HL-60 (cell line): ENCODE data around the gene MBD4.
"Not testable (repeated sequence)": the region's sequence is repeated elsewhere in the genome, so short reads cannot be mapped to it uniquely, and the experiment has no call there.

Experiments
- DNase-seq, 2 experiments: peaks; one replicate each; pipeline ENCODE4 v3.0.0-alpha.2; 2010 to 2020; ENCODE audit warnings: low read depth in 1 of 2, low spot score in 1 of 2
- H3K27ac ChIP-seq: fragments of 250-450 bp; sonication (Bioruptor Pico); replicated peaks from 2 replicates; pipeline ENCODE4 v1.5.1; 2020; ENCODE audit warnings: mild to moderate bottlenecking, moderate library complexity
- H3K27me3 ChIP-seq: fragments of 250-450 bp; sonication (Bioruptor Pico); 2 replicates; pipeline ENCODE4 v1.5.1; 2021; ENCODE audit warnings: mild to moderate bottlenecking, moderate library complexity; ENCODE audit not compliant: insufficient read depth, poor library complexity, severe bottlenecking
- H3K4me3 ChIP-seq: replicated peaks from 2 replicates; pipeline ENCODE4 v1.5.1; 2011; ENCODE audit warnings: mild to moderate bottlenecking, control low read depth, low read length; ENCODE audit not compliant: insufficient read depth
- GABPA ChIP-seq: IDR thresholded peaks from 2 replicates; pipeline ENCODE4 v1.6.1; 2012; ENCODE audit warnings: low read depth
- POLR2AphosphoS5 ChIP-seq: IDR thresholded peaks from 2 replicates; pipeline ENCODE4 v1.6.1; 2012; ENCODE audit warnings: low read depth
- SPI1 ChIP-seq: IDR thresholded peaks from 2 replicates; pipeline ENCODE4 v1.6.1; 2012; ENCODE audit warnings: low read depth, mild to moderate bottlenecking, borderline replicate concordance
- TF ChIP-seq, protein P1 (sequence below): IDR thresholded peaks from 2 replicates; pipeline ENCODE4 v1.6.1; 2012; ENCODE audit warnings: low read depth; ENCODE audit not compliant: insufficient replicate concordance
- TF ChIP-seq, protein P2 (sequence below): IDR thresholded peaks from one replicate; pipeline ENCODE4 v1.5.1; 2011; ENCODE audit warnings: low read length, control low read depth, inconsistent platforms; ENCODE audit not compliant: insufficient read depth

Gene MBD4

DNA sequence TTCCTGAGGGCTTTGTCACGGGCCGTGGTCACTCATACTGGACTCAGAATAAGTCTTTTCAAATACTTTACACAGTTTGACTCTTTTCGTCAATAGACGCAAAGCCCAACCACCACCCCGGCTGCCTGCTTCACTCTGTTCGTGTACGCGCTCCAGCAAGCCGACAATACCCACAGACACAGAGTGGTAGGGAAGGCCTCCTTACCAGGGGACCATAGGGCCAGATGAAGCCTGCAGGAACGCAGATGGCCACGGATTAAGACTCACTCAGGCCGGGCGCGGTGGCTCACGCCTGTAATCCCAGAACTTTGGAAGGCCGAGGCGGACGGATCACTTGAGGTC lies 41.0 kb downstream of the MBD4 start:
- H3K27me3 ChIP-seq: no peaks in the 10 kb centered on the region
- H3K27ac ChIP-seq: peak overlapping the region; percentile 93
- no peak for TF ChIP-seq SPI1
- TF ChIP-seq POLR2AphosphoS5: 0 out of 2 replicates have a peak, but pooled peaks have one; percentile 12
- DNase-seq: peak in 1 of 2 experiments; percentile 24
- peak overlapping the region; percentile 65 for H3K4me3 ChIP-seq

DNA sequence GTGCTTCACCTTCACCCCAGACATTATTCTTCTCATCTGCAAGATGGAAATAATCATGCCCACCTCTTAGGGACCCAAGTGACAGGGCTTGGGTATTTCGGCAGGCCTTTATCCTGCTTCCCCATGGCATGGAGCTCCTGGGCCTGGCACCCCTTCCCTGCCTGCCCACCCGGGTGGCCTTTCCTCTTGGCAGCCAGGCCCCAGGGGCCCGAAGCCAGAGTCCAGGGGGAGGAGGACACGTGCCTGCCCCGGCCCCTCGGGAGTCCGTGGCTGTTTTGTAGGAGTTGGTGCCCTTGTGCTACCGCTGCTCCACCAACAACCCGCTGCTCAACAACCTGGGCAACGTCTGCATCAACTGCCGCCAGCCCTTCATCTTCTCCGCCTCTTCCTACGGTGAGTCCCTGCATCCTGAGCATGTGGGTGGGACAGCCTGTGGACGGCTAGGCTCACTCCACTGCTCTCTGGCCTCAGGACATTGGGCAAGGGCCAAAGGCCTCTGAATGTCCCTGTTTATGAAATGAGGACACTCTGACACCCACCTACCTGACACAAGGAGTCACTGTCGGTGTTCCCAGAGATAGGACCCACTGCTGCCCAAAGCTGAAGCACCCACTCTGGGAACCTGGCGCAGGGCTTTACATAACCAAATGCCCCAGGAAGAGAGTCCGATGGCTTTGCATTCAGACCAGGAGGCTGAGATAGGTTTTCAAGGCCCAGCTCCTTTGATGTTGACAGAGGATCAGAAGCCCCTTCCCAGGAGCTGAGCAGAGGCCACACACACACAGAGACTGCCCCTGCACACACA lies 45.8 kb downstream of the MBD4 start:
- not testable (repeated sequence) for H3K27me3 ChIP-seq, DNase-seq, H3K4me3 ChIP-seq, H3K27ac ChIP-seq

DNA sequence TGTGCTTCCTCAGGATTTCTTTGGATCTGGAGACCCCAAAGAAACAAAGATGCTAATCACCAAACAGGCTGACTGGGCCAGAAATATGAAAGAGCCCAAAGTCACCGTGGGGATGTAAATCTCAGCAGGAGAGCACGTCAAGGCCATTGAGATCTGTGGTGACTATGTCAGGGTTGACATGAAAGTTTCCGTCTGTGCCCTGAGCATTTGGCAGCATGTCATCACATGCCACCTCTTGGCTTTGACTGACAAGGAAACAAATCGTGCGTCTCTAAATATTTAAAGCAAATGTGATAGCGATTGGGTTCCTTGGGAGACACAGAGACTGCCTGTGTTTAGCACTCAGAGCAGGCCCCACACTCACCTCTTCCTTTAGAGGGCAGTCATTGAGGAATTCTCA lies 46.5 kb downstream of the MBD4 start:
- no peaks in the 10 kb centered on the region for H3K27me3 ChIP-seq
- H3K27ac ChIP-seq: no peak overlapping the region
- TF ChIP-seq GABPA: no peak
- TF ChIP-seq, protein P1, sequence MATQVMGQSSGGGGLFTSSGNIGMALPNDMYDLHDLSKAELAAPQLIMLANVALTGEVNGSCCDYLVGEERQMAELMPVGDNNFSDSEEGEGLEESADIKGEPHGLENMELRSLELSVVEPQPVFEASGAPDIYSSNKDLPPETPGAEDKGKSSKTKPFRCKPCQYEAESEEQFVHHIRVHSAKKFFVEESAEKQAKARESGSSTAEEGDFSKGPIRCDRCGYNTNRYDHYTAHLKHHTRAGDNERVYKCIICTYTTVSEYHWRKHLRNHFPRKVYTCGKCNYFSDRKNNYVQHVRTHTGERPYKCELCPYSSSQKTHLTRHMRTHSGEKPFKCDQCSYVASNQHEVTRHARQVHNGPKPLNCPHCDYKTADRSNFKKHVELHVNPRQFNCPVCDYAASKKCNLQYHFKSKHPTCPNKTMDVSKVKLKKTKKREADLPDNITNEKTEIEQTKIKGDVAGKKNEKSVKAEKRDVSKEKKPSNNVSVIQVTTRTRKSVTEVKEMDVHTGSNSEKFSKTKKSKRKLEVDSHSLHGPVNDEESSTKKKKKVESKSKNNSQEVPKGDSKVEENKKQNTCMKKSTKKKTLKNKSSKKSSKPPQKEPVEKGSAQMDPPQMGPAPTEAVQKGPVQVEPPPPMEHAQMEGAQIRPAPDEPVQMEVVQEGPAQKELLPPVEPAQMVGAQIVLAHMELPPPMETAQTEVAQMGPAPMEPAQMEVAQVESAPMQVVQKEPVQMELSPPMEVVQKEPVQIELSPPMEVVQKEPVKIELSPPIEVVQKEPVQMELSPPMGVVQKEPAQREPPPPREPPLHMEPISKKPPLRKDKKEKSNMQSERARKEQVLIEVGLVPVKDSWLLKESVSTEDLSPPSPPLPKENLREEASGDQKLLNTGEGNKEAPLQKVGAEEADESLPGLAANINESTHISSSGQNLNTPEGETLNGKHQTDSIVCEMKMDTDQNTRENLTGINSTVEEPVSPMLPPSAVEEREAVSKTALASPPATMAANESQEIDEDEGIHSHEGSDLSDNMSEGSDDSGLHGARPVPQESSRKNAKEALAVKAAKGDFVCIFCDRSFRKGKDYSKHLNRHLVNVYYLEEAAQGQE: no peak
- no peak for TF ChIP-seq POLR2AphosphoS5
- TF ChIP-seq SPI1: no peak
- TF ChIP-seq, protein P2, sequence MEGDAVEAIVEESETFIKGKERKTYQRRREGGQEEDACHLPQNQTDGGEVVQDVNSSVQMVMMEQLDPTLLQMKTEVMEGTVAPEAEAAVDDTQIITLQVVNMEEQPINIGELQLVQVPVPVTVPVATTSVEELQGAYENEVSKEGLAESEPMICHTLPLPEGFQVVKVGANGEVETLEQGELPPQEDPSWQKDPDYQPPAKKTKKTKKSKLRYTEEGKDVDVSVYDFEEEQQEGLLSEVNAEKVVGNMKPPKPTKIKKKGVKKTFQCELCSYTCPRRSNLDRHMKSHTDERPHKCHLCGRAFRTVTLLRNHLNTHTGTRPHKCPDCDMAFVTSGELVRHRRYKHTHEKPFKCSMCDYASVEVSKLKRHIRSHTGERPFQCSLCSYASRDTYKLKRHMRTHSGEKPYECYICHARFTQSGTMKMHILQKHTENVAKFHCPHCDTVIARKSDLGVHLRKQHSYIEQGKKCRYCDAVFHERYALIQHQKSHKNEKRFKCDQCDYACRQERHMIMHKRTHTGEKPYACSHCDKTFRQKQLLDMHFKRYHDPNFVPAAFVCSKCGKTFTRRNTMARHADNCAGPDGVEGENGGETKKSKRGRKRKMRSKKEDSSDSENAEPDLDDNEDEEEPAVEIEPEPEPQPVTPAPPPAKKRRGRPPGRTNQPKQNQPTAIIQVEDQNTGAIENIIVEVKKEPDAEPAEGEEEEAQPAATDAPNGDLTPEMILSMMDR: no peak
- no peak overlapping the region for H3K4me3 ChIP-seq
- DNase-seq: no peak

DNA sequence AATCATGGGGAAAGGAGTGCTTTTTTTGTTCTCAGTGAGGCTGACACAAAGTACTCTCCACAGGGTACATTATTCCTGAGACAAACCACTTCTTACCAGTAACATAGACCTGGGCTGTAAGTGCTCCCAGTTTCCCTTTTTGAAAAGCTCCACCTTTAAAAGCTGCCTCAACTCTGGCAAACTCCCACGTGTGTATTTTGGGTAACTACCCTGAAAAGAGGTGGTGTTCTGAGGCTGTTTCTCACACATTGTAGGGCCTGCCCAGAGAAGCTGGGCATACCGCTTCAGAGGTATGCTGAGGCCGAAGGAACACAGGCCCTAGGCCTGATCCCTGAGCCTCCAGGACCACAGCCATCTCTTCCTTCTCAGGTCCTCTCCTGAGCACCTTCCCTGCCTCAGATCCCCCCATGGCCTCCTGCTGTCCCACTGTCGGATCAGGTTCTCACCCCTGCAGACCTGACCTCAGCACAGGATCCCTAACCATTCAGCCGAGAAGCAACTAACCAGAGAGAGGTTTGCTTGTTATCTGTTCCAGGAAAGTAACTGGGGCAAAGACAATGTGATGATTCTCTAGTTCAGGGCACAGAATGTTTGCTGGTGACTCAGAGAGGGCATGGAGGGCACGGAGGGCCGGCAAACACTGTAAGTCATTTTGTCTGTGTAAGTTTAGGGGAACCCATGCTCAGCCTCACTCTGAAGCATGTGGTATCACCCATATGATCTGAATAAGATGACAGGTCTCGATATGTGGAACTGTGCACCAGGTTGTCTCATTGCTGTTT lies 47.5 kb downstream of the MBD4 start:
- not testable (repeated sequence) for H3K4me3 ChIP-seq, DNase-seq, H3K27me3 ChIP-seq, H3K27ac ChIP-seq

DNA sequence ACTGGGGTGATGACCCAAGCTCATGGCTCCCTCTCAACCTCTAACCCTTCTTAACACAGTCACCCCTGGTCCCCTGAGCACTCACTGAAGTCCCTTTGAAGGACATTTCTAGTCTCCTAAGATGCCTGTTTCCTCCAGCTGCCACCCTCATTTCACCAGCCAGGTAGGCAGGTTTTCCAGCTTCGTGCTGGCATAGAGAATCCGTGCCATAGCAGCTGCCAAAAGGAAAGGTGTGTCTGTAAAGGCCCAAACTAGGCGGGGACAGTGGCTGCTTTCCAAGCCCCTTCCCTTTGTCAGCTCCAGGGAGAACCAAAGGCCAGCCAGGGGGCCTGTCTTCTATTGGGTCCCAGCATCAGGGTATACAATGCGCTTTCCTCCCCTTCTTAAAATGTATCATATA lies 48.2 kb downstream of the MBD4 start:
- not testable (repeated sequence) for H3K27ac ChIP-seq, H3K27me3 ChIP-seq, H3K4me3 ChIP-seq, DNase-seq

DNA sequence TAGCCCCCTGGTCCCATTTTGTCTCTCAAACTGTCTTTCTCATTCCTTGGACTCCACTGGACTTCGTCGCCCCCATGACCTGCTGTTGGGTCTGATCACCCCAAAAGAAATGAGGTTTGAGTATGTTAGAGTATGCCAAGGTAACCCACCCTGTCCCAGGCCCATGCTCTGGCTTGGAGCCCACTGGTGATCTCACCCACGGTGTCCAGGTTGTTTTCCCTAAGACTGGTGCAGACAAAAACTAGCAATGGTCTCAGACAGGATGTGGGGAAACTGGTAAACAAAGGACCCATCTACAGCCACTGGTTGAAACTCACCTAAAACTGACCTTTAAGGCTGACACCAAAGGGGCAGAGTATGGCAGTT lies 50.2 kb downstream of the MBD4 start:
- no peak for DNase-seq
- Histone ChIP-seq H3K4me3 (no peak overlapping the region), H3K27ac (no peak overlapping the region), H3K27me3 (no peaks in the 10 kb centered on the region)
- no peak for TF ChIP-seq GABPA

DNA sequence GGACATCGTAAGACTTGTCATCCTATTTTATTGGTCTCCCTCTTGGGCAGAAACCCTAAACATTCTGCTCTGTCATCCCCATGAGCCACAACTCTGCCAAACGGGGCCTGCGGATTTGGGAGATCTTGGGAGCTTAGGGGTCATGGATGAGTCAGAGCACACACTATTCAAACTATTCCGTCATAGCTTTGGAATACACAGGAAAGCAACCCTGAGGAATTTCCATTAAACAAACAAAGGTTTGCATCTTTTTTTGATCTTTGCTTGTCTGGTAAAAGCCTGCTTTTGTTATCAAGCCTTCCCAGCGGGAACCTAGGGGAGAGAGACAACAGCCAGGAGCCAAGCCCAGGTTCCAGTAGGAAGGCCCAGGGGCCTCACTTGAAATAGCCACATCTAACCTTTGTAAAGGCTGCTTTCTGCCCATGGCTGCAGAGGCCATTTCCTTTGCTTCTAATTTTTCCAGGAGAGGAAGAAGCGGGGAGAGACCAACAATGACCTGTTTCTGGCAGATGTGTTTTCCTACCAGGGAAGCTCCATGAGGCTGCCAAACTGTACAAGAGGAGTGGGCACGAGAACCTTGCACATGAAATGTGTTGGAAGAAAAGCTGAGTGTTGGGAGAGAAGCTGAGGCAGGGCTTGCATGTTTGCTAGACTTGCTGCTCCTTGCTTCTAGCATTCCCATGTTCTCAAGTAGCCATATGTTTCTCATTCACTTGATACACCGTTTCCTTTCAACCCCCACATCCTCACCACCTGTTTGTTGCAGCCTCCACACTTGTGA lies 50.8 kb downstream of the MBD4 start:
- not testable (repeated sequence) for DNase-seq, H3K27ac ChIP-seq, H3K4me3 ChIP-seq, H3K27me3 ChIP-seq
